HG03060 (cell line): ENCODE measurements around the gene GNG4.
"Not testable (repeated sequence)": the region's sequence is repeated elsewhere in the genome, so short reads cannot be mapped to it uniquely, and the experiment has no call there.

Experiments used
- ATAC-seq: cut with Tn5 transposase; IDR thresholded peaks from one replicate; pipeline ENCODE4 v1.9.1; 2021; ENCODE audit warnings: low read depth, moderate number of reproducible peaks; ENCODE audit not compliant: unreplicated experiment

Gene GNG4

DNA sequence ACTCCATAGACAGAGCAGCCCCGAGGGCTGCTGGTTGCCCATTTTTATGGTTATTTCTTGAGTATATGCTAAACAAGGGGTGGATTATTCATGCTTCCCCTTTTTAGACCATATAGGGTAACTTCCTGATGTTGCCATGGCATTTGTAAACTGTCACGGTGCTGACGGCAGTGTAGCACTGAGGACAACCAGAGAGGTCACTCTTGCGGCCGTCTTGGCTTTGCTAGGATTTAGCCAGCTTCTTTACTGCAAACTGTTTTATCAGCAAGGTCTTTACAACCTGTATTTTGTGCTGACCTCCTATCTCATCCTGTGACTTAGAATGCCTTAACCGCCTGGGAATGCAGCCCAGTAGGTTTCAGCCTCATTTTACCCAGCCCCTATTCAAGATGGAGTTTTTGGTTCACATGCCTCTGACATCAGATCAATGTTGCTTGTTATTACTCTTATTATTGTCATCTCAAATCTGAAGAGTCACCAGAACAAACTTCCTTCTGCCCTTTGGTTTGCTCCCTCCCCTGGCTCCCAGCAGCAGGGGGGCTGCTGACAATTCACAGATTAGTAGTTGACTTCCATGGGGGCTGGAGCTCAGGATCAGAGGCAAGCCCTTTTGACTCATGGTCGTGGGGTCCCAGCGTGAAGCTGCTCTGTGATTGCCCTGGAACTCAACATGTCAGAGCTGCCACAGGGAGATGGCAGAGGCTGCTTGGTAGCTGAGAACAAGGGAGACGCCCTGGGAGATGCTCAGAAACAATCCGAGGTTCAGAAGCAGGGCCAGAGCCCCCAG is 103.0 kb downstream of the GNG4 start:
- ATAC-seq = not testable (repeated sequence)

GRCh38 chr1:235545292-235545930 is 104.2 kb downstream of the GNG4 start:
- no peak for ATAC-seq

DNA sequence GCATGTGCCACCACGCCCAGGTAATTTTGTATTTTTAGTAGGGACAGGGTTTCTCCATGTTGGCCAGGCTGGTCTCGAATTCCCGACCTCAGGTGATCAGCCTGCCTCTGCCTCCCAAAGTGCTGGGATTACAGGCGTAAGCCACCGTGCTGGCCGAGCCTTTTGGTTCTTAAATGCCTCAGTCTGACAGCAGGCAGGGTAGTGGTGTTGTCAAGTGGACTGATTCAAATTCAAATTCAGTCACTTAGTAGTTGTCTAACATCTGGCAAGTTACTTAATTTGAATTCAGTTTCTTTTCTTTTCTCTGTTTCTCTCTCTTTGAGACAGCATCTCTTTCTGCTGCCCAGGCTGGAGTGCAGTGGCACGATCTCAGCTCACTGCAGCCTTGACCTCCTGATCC is 106.7 kb downstream of the GNG4 start:
- not testable (repeated sequence) for ATAC-seq

DNA sequence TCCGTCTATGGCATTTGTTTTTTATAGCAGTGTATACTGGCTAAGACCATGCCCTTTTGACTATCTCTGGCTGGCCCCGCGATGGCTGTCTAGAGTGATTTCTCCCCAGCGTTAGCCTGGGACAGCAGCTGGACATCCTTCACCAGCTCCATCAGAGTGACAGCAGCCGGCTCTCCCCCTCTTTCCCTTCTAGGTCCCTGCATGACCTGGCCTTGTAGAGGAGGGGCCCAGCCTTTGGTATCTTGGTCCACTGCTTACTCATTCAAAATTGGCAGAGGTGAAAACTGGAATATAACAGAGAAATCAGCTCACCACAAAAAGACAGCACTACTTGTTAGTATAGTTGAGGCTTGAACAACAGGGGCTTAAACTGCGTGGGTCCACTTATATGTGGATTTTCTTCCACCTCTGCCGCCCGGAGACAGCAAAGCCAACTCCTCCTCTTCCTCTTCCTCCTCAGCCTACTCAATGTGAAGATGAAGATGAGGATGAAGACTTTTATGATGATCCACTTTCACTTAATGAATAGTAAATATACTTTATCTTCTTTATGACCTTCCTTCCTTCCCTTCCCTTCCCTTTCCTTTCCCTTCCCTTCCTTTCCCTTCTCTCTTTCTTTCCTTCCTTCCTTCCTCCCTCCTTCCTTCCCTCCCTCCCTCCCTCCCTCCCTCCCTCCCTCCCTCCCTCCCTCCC is 116.0 kb downstream of the GNG4 start:
- ATAC-seq = no peak

DNA sequence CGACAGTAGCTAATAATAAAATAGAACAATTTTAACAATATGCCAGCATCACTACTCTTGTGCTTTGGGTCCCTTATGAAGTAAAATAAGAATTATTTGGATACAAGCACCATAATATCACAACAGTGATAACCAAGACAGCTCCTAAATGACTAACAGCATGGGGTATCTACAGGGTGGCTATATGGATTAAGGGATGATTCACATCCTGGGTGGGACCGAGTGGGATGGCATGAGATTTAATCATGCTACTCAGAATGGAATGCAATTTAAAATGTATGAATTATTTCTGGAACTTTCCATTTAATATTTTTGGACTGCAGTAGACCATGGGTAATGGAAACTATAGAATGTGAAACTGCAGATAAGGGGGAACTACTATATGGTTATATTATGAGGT is 117.2 kb downstream of the GNG4 start:
- ATAC-seq = no peak

GRCh38 chr1:235527196-235527814 is 122.3 kb downstream of the GNG4 start:
- no peak for ATAC-seq

- ATAC-seq = no peak
Measured at GRCh38 chr1:235525314-235525713, 124.3 kb downstream of the GNG4 start.

GRCh38 chr1:235516862-235517446 is 132.6 kb downstream of the GNG4 start:
- no peak for ATAC-seq

DNA sequence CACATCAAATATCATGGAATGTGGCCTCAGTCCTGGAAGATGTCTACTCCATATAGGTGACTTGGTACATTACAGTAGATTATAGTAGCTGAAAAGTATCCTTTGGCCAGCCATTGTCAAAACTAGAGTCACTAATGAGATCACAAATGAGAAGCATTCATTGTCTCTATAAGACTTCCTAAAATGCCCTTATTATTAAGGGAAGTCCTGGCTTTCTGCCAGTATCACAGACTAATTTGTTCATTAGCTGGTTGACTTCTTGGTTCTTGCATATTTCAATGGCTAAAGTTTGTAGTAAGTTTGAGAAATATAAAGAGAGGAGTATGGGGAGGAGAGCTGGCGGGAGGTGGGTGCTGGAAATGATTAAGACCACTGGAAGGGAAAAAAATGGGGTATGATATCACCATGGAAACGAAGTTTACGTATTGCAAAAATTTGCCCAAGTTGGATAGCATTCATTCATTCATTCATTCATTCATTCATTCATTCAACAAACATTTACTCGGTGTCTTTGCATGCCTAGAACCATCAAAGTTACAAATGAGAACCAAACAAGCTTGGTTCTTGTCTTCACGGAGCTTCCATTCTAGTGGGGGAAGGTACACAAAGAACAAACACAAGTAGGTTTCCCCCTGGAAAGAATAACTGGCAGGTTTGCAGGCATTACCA is 133.6 kb downstream of the GNG4 start:
- no peak for ATAC-seq

- no peak for ATAC-seq
Measured at GRCh38 chr1:235513495-235514366, 135.9 kb downstream of the GNG4 start.

GRCh38 chr1:235511470-235512240 is 137.9 kb downstream of the GNG4 start:
- ATAC-seq = no peak

DNA sequence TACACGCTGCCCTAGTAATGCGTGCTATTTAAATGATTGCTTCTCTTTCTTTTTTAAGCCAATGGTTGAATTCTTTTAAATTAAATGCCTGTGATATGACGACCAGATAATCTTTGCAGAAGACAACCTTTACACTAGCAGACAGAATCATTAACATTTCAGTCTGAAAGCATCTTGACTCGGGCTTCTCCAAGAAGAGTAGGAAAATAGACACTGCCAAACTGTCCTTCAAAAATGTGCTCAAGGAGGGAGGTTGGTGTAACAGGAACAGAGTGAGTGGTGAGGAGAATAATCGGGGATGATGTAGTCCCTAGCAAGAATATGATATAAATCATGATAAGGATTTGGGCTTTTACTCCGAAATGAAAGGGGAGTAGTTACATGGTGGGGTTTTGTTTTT is 138.8 kb downstream of the GNG4 start:
- ATAC-seq = no peak

- no peak for ATAC-seq
Measured at GRCh38 chr1:235507623-235508022, 142.0 kb downstream of the GNG4 start.

DNA sequence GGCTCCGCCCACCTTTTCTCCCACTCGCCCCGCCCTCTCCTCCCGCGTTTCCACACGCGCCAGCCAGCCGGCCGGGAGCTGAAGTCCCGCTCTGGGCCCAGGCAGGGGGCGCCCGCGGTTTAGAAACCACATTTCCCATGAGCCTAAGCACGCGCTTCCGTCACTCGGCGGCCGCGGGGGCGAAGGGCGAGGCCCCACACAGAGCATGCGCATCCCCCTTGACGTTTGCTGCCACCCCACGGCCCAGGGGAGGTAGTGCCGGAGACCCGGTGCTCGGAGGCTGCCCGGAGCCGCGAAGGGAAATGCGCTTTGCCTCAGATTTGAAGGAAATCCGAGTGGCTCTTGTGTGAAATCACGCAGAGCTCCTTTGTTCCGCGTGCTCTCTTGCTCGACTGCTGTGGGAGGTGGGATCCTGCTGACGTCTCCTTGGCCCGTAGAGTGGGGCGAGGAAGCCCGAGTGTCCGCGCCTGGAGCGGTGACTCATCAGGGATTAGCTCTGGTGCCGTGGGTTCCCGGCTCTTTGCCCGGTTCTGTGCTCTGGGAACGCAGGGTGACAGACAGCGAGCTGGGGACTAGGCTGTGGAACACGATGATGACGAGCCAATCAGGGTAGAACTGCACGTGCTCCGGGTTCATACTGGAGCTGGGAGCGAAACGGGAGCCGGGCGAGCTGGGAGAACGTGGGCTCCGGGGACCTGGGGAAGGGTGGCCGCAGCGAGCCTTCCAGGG is 144.9 kb downstream of the GNG4 start:
- peak; percentile 79 for ATAC-seq

- ATAC-seq = peak; percentile 17
Measured at GRCh38 chr1:235504122-235504493, 145.5 kb downstream of the GNG4 start, which contains the start of gene B3GALNT2. Gene B3GALNT2, minus strand, starts transcription at chr1:235504452. Its CDS starts 200 bp downstream, at chr1:235504252.

DNA sequence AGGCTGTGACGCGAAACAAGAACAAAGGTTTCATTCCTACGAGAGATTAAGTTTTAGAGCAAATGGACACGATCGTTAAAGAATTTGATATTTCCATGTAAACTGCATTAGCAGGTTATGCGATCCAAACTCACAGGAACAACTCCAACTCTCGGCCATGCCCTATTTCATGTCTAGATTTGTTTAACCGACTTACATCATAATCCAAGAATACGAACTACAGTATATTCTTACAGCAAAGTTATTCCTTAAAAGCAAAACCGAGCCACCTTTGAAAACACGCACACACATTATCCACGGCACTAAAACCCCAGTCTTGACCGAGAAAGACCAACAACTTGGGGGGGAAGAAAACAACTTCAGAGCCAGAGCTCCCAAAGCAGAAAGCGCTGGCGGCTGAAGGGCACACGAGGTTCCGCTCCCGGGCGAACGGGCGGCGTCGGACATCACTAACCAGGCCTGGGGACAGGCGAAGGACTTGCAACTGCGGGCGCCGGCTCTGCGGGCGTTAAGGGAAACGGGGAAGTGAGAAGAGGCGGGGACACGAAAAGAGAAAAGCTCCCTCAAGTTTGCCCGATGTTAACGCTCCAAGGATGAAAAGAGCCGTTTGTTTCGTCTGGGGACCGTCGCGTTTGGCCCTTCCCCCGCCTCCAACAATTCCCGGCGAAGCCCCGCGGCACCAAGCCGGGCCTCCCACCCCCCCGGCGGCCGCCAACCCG is 146.0 kb downstream of the GNG4 start:
- ATAC-seq = no peak
